Measurements from ENCODE around the gene DEDD2.

DNA sequence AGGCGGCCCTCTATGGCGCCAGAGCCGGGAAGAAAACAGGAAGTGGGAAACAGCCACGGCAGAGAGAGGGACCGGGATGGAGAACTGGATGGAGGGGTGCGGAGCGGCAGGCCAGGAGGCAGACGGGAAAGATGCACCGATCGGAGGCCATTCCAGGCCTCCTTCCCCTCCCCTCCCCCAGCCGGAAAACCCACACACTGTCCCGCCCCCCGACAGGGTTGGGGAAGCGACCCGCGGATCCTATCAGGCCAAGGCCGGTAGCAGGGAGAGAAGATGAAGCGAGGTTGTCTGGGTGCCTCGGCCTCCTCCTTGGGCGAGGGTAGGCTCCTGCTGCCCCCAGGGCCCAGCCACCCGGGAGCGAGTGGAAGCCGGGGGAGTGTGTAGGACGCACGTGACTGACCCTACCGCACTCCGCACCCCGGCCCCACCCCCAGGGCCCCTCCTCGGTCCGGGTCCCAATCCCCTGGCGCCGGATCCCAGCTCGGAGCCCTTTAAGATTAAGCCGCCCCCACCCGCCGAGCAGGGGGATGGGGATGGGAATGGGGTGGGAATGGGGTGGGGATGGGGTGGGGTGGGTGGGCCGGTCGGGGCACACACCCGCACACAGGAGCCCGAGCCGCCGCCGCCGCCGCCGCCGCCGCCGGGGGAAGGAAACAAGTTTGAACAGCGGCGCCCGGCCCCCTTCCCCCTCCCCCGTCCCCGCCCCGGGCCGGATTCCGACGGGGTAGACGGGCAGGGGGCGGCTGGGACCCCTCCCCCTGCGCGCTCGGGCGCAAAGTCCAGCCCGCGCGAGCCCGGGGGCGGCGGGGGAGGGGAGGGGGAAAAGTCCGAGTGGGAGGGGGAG lies 36.0 kb upstream of the DEDD2 start:
- TF ChIP-seq, protein P1, sequence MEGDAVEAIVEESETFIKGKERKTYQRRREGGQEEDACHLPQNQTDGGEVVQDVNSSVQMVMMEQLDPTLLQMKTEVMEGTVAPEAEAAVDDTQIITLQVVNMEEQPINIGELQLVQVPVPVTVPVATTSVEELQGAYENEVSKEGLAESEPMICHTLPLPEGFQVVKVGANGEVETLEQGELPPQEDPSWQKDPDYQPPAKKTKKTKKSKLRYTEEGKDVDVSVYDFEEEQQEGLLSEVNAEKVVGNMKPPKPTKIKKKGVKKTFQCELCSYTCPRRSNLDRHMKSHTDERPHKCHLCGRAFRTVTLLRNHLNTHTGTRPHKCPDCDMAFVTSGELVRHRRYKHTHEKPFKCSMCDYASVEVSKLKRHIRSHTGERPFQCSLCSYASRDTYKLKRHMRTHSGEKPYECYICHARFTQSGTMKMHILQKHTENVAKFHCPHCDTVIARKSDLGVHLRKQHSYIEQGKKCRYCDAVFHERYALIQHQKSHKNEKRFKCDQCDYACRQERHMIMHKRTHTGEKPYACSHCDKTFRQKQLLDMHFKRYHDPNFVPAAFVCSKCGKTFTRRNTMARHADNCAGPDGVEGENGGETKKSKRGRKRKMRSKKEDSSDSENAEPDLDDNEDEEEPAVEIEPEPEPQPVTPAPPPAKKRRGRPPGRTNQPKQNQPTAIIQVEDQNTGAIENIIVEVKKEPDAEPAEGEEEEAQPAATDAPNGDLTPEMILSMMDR (conservative IDR thresholded peaks at IDR 0.05; ENCODE audit: low read length), result no peak
- TF ChIP-seq EZH2phosphoT487 (IDR thresholded peaks at IDR 0.05; ENCODE audit: borderline replicate concordance), result no peak

Measured in Loucy (cell line).